ENCODE results near the gene SYTL3. TPM values are rescaled to one million over a fixed set of nuclear protein-coding genes. Genes with fewer than 3 reads are reported as not detected.

Gene SYTL3
- total and polyA plus RNA-seq, 2 experiments from 2014 or later, result 0.07 TPM; not detected in 1

DNA sequence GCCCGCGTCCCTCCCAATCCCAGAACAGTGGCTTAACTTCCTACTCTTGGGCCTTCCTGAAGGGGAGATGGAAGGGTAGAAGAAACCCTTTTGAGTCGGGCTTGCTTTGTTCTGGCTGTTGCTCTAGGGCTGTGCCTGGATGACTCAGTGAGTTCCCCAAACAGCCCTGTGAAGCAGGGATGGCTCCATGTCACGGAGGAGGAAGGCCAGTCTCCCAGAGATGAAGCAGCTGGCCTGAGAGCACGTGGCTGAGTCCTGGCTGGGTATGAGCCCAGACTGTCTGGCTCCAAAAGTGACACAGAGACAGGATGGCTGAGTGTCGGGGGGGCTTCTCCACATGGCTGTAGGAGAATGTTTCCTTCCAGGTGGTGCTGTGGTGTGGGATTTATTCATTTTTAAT, 4.6 kb downstream of the SYTL3 start:
- Mint-ChIP-seq H3K27me3 (ENCODE audit: insufficient read depth, low read depth, poor library complexity) (peaks cover 10% of the 10 kb centered on the region), H3K27ac (no peak overlapping the region), H3K9me3 (no peaks in the 10 kb centered on the region), H3K4me3 (no peak overlapping the region), H3K36me3 (ENCODE audit: low read depth) (no peaks in the 10 kb centered on the region), H3K4me1 (peaks cover 23% of the 10 kb centered on the region)
- H3K36me3 ChIP-seq (ENCODE audit: insufficient read depth), result no peaks in the 10 kb centered on the region
- H3K4me3 ChIP-seq, result no peak overlapping the region
- no peaks in the 10 kb centered on the region for H3K9me2 ChIP-seq (ENCODE audit: insufficient read depth)
- no peak overlapping the region for H3K27ac ChIP-seq (ENCODE audit: low read depth)
- H3K4me1 ChIP-seq (ENCODE audit: insufficient read depth), result peaks cover 8% of the 10 kb centered on the region
- TF ChIP-seq EZH2 (IDR thresholded peaks at IDR 0.05; ENCODE audit: low read depth, unreplicated experiment), result no peak
- TF ChIP-seq, protein P1, sequence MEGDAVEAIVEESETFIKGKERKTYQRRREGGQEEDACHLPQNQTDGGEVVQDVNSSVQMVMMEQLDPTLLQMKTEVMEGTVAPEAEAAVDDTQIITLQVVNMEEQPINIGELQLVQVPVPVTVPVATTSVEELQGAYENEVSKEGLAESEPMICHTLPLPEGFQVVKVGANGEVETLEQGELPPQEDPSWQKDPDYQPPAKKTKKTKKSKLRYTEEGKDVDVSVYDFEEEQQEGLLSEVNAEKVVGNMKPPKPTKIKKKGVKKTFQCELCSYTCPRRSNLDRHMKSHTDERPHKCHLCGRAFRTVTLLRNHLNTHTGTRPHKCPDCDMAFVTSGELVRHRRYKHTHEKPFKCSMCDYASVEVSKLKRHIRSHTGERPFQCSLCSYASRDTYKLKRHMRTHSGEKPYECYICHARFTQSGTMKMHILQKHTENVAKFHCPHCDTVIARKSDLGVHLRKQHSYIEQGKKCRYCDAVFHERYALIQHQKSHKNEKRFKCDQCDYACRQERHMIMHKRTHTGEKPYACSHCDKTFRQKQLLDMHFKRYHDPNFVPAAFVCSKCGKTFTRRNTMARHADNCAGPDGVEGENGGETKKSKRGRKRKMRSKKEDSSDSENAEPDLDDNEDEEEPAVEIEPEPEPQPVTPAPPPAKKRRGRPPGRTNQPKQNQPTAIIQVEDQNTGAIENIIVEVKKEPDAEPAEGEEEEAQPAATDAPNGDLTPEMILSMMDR (conservative IDR thresholded peaks at IDR 0.05; ENCODE audit: low read depth in 2 of 2), result no peak
- no peaks in the 10 kb centered on the region for H4K20me1 ChIP-seq (replicated peaks; ENCODE audit: insufficient read depth)
- no peak for ATAC-seq
- no peaks in the 10 kb centered on the region for H3K27me3 ChIP-seq (ENCODE audit: insufficient read depth)
- H2AFZ ChIP-seq, result no peak overlapping the region
- no peak for DNase-seq (ENCODE audit: low spot score)
- no peak overlapping the region for H3K4me2 ChIP-seq
- H3K79me2 ChIP-seq (replicated peaks; ENCODE audit: insufficient read depth), result no peaks in the 10 kb centered on the region
- no peaks in the 10 kb centered on the region for H3F3A ChIP-seq (replicated peaks; ENCODE audit: low read depth)

DNA sequence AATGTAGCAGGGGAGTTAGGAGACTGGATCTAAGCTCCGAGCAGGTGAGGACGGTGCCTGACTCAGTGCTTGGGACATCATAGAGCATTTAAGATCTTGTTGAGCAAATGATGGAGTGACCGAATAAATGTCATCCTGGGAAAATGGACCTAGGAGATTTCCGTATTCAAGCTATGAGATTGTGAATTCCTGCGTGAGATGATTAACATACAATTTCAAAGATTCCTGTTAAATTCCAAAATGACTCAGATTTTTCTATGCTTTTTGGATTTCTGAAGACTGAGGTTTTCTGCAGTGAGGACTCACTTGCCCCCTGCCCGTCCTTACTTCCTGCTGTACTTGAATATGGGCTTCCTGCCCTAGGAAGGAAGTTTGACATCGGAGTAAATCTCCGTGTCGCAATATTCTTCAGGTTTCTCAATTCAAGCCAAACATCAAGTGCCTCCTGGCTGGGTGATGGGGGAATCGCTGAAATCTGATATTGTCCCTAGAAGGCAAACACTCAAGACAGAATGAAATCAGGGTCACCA, 5.2 kb downstream of the SYTL3 start:
- Mint-ChIP-seq H3K36me3 (ENCODE audit: low read depth) (no peaks in the 10 kb centered on the region), H3K9me3 (no peaks in the 10 kb centered on the region), H3K4me3 (no peak overlapping the region), H3K27ac (no peak overlapping the region), H3K27me3 (ENCODE audit: insufficient read depth, low read depth, poor library complexity) (peaks cover 7% of the 10 kb centered on the region), H3K4me1 (peaks cover 24% of the 10 kb centered on the region)
- no peak overlapping the region for H3K27ac ChIP-seq (ENCODE audit: low read depth)
- no peaks in the 10 kb centered on the region for H3F3A ChIP-seq (replicated peaks; ENCODE audit: low read depth)
- H2AFZ ChIP-seq, result no peak overlapping the region
- no peak overlapping the region for H3K4me2 ChIP-seq
- ATAC-seq (no peak), DNase-seq (ENCODE audit: low spot score) (no peak)
- no peak overlapping the region for H3K4me3 ChIP-seq
- peaks cover 8% of the 10 kb centered on the region for H3K4me1 ChIP-seq (ENCODE audit: insufficient read depth)
- no peaks in the 10 kb centered on the region for H3K9me2 ChIP-seq (ENCODE audit: insufficient read depth)
- no peaks in the 10 kb centered on the region for H3K27me3 ChIP-seq (ENCODE audit: insufficient read depth)
- H4K20me1 ChIP-seq (replicated peaks; ENCODE audit: insufficient read depth), result no peaks in the 10 kb centered on the region
- H3K36me3 ChIP-seq (ENCODE audit: insufficient read depth), result no peaks in the 10 kb centered on the region
- H3K79me2 ChIP-seq (replicated peaks; ENCODE audit: insufficient read depth), result no peaks in the 10 kb centered on the region
- no peak for TF ChIP-seq STAT1 (IDR thresholded peaks at IDR 0.05; ENCODE audit: unreplicated experiment)
- no peak for TF ChIP-seq REST (IDR thresholded peaks at IDR 0.05; ENCODE audit: unreplicated experiment)
- no peak for TF ChIP-seq POLR2AphosphoS5 (IDR thresholded peaks at IDR 0.05; ENCODE audit: low read depth)
- TF ChIP-seq JUNB (IDR thresholded peaks at IDR 0.05; ENCODE audit: unreplicated experiment), result no peak
- no peak for TF ChIP-seq ETS1 (IDR thresholded peaks at IDR 0.05)
- TF ChIP-seq EZH2phosphoT487 (IDR thresholded peaks at IDR 0.05; ENCODE audit: unreplicated experiment), result no peak
- TF ChIP-seq, protein P1 (conservative IDR thresholded peaks at IDR 0.05; ENCODE audit: low read depth in 2 of 2), result no peak
- TF ChIP-seq ZNF331 (CRISPR knock-in tag; IDR thresholded peaks at IDR 0.05; ENCODE audit: low read depth), result no peak
